NOMO-1 (cell line): ENCODE results near the gene CA5A.
"Not testable (repeated sequence)": the region's sequence is repeated elsewhere in the genome, so short reads cannot be mapped to it uniquely, and the experiment has no call there.

Experiments
- DNase-seq, 2 experiments: peaks; one replicate each; lab custom pipeline; 2025; ENCODE audit not compliant: unreplicated experiment in 2 of 2; lab: John Stamatoyannopoulos, UW

CA5A gene

DNA sequence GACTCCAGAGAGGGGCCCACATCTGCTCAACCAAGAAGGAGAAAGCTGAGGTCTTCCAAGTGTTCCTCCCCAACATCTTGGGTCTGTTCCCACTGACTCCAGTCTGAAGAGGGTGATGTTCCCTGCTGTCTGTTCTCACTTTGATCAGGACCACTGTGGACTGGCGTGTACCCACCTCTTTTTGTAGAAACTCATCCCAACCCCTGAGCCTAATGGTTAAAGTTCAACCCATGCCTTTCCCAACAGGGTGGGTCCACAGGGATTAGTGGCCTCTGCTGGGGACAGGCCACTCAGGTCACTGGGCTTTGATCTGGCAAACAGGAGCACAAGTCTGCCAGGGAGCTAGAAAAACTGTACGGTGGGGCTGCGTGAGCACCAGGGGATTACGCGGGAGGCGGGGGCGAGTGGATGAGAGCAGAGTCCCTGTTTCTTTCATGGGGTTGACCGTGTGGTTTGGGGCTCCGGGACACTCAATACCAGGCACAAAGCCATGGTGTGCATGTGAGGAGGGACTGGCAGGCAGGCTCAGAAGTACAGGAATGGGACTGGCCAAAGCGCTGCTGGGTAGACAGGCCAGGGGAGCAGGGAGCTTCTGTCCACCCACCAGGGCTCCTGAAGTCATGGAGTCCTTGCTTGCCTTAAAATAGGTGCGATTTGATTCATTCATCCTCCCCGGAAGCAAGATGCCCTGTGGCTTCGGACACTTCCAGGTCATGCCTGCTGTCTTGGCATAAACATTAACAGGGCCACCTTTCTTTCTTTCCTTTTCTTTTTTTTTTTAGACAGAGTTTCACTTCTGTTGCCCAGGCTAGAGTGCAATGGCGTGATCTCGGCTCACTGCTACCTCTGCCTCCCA lies at the start of gene CA5A:
CA5A (minus strand) TSS at position 155 of the 856 bp plus-strand sequence; CDS start at position 76, 79 bp downstream.
- no peak for DNase-seq

GRCh38 chr16:87985493-87985892 lies 49.2 kb upstream of the CA5A start:
- DNase-seq, result not testable (repeated sequence)

GRCh38 chr16:87984632-87985267 lies 48.4 kb upstream of the CA5A start:
- no peak for DNase-seq

DNA sequence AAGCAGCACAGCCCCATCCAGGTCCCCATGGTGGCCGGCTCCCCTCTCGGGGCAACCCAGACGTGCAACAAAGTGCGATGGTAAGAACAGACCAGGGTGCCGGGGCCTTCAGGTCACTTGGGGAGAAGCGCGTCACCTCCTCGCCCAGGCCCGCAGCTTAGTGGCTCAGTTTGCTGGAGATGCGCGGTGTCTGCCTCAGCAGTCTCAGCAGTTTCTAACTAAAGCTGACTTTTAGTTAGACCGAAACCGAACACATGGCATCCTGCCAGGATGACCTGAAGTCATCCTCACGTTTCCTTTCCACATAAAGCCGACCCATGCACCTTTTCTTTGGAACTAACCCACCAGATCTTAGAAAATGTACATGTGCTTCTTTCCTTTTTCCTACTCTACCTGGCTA lies 47.9 kb upstream of the CA5A start:
- DNase-seq, result not testable (repeated sequence)

DNA sequence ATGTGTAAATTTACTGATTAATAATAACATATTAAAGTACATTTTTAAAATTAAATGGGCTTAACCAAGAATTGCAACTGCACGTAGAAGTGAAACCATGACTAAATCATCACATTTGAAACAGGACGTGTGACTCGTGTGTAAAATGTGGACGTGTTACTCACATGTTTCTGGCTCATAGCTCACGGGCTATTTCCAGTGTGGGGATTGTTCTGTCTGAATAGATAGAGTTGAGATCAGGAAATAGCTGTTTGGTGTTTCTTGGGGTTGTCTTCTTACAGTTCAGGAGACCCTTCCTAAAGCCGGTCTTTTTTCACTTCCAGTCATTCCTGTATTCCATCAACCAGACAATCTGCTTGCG lies 47.4 kb upstream of the CA5A start:
- not testable (repeated sequence) for DNase-seq

DNA sequence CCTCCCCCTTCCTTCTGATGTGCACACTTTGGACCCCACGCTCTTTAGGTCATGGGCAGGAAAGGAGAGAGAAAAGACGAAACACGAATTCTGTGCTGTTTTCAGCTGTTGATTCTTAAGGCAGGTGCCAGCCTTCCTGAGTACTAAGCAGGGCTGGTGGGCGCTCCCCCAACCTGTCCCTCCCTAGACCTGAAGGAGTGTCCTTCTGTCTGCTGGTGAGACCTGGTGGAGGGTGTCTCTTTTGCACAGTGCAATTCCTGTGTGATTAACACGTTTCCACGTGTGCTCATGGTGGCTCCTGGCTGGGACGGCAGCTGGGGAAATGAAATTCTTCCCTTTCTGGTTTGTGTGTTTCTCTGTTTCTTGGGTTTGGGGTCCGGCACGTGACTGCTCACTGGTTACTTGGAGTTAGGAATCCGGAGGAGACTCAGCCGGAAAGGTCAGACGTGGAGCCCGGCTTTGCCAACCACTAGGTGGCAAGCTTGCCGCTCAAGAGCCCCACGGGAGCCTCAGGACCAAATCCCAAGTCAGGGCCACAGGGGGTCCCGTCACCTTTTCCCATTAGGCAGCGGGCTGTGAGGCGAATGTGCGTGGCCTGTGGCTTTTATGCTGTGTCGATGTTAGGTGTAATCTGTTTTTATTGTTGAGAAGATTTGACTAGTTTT lies 46.9 kb upstream of the CA5A start:
- DNase-seq, result not testable (repeated sequence)

DNA sequence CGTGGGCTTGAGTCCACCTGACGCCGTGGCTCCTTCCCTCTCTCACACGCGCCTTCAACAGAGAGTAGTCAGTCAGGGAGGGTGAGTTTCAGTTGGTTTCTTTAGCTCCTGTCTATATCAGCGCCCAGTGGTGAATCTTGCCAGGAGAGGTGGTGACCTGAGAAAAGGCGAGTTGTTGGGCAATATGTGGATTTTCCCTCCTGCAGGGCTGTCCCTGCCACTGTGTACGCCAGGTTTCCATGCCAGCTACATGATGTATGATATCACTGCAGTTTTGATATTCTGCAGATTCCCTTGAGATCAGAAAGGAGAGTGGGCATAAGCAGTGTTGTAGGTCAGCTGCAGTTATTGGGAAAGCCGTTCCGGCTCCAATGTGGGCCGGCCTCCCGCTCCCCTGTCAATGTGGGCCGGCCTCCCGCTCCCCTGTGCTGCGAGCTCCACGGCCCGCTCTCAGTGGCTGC lies 46.3 kb upstream of the CA5A start:
- no peak for DNase-seq

DNA sequence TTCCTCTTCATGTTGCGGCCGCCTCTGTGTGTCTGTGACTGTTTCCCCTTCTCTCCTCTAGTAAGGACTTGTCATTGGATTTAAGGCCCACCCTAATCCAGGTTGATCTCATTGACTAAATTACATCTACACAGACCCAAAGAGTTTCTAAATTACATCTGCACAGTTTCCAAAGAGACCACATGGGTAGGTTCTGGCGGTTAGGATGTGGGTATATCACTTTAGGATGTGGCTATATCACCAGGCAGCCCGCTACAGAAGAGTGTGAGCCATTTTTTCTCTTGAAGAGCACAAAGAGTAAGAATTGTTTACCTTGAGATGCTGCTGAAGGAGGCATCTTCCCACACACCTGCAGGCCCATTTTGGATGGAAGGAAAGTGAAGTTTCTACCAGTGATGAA lies 45.0 kb upstream of the CA5A start:
- DNase-seq, result not testable (repeated sequence)

GRCh38 chr16:87979911-87980630 lies 43.7 kb upstream of the CA5A start:
- DNase-seq, result not testable (repeated sequence)

GRCh38 chr16:87979352-87979751 lies 43.0 kb upstream of the CA5A start:
- no peak for DNase-seq

GRCh38 chr16:87978127-87978526 lies 41.8 kb upstream of the CA5A start:
- DNase-seq, result no peak

DNA sequence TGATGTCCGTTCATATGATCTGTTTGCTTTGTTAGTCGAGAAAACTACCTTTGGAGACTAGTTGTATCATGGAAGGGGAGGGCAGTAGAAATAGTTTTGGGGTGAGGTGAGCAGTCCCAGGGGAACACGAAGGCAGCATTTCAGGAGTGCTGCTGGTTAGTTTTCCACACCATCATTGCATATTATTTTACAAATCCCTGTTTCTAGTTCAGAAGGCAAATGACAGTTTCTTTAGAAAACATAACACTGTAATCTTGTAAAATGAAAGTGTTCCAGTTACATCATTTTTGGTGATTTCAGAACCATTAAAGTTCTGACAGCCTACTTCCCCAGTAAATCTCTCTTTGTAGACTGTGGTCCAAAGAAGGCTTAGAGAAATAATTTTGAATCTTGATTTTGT lies 40.3 kb upstream of the CA5A start:
- DNase-seq, result no peak

GRCh38 chr16:87974178-87974577 lies 37.8 kb upstream of the CA5A start:
- DNase-seq, result no peak

DNA sequence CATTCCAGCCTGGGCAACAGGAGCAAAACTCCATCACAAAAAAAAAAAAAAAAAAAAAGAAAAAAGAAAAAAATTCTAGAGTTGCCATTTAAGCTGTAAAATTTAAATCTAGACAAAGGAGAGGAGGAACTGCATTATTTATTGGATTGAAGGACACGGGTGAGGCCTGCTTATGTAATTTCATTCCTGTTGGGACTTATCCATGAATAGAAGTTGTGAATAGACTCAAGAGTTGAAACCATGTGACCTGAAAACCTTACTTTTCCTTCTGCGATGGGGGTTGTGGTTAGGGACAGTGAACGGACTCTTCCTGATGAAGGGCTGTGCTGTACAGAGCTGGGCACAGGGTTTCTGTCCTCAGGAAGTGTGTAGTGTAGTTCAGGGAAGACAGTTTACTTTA lies 37.4 kb upstream of the CA5A start:
- DNase-seq, result no peak

DNA sequence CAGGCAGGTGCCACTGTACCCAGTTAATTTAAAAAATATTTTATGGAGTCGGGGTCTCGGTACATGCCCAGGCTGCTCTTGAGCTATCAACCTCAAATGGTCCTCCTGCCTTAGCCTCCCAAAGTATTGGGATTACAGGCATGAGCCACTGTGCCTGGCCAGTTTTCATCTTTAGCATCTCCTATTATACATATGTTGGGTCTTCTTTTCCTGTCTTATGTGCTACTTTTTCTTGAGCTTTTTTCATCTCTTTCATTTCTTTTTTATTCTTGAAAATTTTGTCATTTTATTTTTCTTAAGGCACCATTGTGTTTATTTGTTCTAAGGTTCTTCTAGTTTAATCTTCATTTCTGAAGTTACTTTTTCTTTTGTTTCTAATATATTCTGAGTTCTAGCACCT lies 35.6 kb upstream of the CA5A start:
- no peak for DNase-seq

DNA sequence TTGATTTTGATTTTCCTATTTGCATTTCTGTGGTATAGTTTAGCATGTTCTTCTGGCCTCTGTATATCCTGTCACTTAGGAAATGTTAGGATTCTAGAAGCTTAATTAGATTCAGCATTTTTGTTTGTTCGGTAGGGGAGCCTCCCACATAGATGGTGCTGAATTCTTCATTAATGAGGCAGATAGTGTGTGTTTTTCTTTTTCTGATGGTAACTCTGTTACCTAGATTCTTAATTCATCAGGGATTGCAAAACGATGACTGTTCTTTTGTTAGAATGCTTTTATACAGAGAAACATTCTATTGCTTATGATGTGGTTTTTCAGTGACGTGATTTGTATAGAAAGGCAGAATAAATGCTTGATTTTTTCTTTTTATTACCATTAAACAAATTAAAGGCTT lies 33.9 kb upstream of the CA5A start:
- no peak for DNase-seq

DNA sequence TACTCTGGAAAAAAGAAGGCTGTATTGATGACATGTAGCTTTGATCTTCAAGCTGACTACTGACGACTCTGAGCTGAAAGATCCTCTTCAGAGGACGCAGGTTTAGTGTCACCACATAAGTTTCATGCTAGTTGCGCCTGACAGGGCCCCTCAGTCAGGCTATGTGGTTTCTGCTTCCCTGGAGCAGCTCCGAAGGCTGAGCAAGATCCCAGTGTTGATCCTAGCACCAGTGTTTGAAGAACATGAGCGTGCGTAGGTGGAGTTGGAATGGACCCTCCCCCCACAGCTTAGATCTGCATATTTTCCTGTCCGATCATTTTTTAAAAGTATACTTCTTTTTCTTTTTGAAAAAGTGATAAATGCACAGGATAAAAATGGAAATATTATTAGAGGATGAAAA lies 32.2 kb upstream of the CA5A start:
- DNase-seq, result no peak

DNA sequence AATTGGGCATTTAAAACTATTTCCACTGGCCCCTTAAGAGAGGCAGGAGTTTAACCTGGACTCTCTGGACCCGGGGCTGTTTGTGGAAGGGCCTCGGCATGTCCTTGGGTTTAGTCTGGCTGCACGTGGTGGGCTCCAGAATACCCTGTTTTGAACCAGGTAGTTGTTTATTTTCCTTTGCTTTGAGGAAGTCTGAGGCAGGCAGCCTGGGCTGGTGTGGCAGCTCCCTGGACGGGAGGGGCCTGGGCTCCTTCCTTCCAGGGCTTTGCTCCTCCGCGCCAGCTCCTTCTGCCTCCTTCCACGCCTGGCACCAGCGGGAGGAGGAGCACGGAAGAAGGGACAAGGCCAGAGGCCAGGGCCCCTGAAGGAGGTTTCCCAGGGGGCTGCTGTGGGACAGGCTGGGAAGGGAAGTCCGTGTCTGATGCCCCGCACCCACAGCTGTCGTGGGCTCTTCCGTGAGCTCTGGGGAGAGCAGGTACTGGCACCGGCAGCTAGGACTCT lies 30.4 kb upstream of the CA5A start:
- DNase-seq, result no peak

DNA sequence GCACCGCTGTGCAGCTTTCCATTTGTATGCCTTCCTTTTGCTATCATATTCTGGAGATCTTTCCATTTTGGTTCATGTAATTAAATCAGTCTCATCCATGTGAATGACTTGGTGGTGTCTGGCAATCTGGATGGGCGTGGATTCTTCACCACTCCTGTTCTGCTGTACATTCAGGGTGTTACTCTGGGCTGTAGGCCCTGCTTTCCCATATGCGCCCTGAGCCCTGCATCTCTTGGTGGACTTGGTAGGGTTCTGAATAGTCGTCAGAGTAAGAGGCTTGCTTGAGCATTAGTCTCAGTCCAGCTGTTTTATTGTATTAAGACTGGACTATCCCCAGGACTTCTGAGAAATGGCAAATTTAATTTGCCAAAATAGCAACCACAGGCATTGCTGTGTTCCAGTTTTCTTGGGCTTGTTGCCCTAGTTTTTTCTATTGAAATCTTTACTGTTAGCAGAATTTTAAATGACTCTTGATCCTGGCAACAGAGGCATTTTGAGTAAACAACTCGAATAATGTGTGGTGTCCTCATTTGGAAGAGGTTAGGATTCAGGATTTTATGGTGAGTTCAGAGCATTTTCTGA lies 29.8 kb upstream of the CA5A start:
- no peak for DNase-seq

GRCh38 chr16:87965417-87965816 lies 29.1 kb upstream of the CA5A start:
- DNase-seq, result no peak
